RWPE1 (cell line): ENCODE results near the gene B3GNT9.

ENCODE experiments used
- CTCF ChIA-PET: fragments of 350-600 bp; sonication (Branson Sonifier 250); formaldehyde crosslinking; extraction: SDS; loops from one replicate; lab custom pipeline; 2021; lab: Yijun Ruan, JAX
- POLR2A ChIA-PET: fragments of 400-600 bp; formaldehyde crosslinking; extraction: SDS; loops from one replicate; lab custom pipeline; 2020; ENCODE audit warnings: antibody characterized with exemption; ENCODE audit not compliant: low non-redundant PET; lab: Yijun Ruan, JAX
- DNase-seq: peaks from one replicate; pipeline ENCODE4 v3.0.0; 2012; ENCODE audit warnings: low spot score
- H3K27ac ChIP-seq: fragments of 450-650 bp; 2 replicates; pipeline ENCODE4 v1.5.1; 2017
- TF ChIP-seq, protein P1 (sequence below): fragments of 450-650 bp; conservative IDR thresholded peaks from 2 replicates; pipeline ENCODE4 v1.5.1; 2017; ENCODE audit warnings: low read depth, mild to moderate bottlenecking

The B3GNT9 gene

GRCh38 chr16:67191995-67192681 is 41.3 kb upstream of the B3GNT9 start, which contains the start of gene E2F4:
Gene E2F4 (plus strand): TSS chr16:67192155. CDS start chr16:67192228, 73 bp downstream.
- ChIA-PET CTCF (interaction anchor here (1.0 to 1.5 kb wide), 2 partner anchors 23 to 174 kb away, joined by 4 read pairs; no protein-coding TSS in a partner anchor), POLR2A (interaction anchor here (0.7 to 1.3 kb wide), 2 partner anchors 10 to 45 kb away, joined by 3 read pairs; no protein-coding TSS in a partner anchor)
- TF ChIP-seq, protein P1, sequence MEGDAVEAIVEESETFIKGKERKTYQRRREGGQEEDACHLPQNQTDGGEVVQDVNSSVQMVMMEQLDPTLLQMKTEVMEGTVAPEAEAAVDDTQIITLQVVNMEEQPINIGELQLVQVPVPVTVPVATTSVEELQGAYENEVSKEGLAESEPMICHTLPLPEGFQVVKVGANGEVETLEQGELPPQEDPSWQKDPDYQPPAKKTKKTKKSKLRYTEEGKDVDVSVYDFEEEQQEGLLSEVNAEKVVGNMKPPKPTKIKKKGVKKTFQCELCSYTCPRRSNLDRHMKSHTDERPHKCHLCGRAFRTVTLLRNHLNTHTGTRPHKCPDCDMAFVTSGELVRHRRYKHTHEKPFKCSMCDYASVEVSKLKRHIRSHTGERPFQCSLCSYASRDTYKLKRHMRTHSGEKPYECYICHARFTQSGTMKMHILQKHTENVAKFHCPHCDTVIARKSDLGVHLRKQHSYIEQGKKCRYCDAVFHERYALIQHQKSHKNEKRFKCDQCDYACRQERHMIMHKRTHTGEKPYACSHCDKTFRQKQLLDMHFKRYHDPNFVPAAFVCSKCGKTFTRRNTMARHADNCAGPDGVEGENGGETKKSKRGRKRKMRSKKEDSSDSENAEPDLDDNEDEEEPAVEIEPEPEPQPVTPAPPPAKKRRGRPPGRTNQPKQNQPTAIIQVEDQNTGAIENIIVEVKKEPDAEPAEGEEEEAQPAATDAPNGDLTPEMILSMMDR: no peak
- H3K27ac ChIP-seq: peak within 1 kb of the TSS; percentile 74
- peak; percentile 88 for DNase-seq

- POLR2A ChIA-PET: no interaction called here
- CTCF ChIA-PET: no interaction called here
- DNase-seq: no peak
- peak overlapping the region; percentile 74 for H3K27ac ChIP-seq
- TF ChIP-seq, protein P1: no peak
These were observed 40.7 kb upstream of the B3GNT9 start for GRCh38 chr16:67191411-67191994.

- no peak for DNase-seq
- peak overlapping the region; percentile 26; the same call in 1 of the 2 replicates for H3K27ac ChIP-seq
- TF ChIP-seq, protein P1: no peak
- POLR2A ChIA-PET: no interaction called here
- CTCF ChIA-PET: interaction anchor here (0.5 to 0.7 kb wide), 2 partner anchors 21 to 237 kb away, joined by 3 to 6 read pairs; partner anchors contain the start of gene NOL3
These were observed 39.9 kb upstream of the B3GNT9 start for GRCh38 chr16:67190448-67191399.

- ChIA-PET POLR2A (no interaction called here), CTCF (interaction anchor here (0.5 to 0.7 kb wide), 3 partner anchors 20 to 236 kb away, joined by 3 to 6 read pairs (median 3); partner anchors contain the start of gene NOL3)
- TF ChIP-seq, protein P1: no peak
- no peak for DNase-seq
- peak within 1 kb of the TSS; percentile 26; the same call in 1 of the 2 replicates for H3K27ac ChIP-seq
These were observed 39.2 kb upstream of the B3GNT9 start, which contains the start of gene EXOC3L1 for GRCh38 chr16:67190041-67190440. Gene EXOC3L1 (minus strand): TSS chr16:67190136. CDS start chr16:67189676, 460 bp downstream.

DNA sequence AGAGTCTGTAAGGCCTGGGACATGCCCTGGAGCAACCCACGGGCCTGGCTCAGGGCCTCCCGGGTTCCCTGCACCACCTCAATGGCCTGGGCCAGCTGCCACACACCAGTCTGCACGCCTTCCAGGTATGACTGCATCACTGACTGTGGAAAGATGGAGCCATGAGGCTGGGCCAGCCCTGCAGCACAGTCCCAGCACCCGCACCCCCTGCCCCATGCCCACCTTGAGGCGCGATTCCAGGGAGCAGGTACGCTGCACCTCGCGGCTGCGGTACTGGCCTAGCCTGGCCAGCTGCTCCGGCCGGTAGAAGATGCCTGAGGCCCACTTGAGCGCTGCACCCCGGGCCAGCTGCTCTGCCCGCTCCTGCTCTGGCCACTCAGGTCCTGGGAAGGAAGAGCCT is 38.0 kb upstream of the B3GNT9 start:
- DNase-seq: no peak
- CTCF ChIA-PET: no interaction called here
- POLR2A ChIA-PET: no interaction called here
- TF ChIP-seq, protein P1: no peak
- no peak overlapping the region for H3K27ac ChIP-seq

DNA sequence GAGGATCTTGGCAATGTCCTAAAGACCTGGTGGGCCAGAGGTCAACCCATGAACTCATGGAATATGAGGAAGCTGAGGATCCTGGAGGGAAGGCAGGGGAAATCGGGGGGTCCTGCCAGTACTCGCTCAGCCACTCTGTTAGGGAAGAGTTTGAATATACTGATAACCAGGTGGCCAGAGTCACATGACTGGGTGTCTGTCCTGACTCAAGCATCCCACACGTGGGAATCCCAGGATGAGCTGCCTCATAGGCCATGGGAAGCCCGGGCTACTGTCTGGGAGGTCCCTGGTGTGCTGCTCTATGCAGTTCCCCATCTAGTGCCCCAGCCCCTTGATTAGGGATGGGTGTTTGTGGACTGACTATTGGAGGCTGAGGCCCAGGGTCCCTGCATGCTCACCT is 37.5 kb upstream of the B3GNT9 start:
- CTCF ChIA-PET: no interaction called here
- no peak overlapping the region for H3K27ac ChIP-seq
- DNase-seq: no peak
- TF ChIP-seq, protein P1: no peak
- POLR2A ChIA-PET: no interaction called here
